DOHH2 (cell line): ENCODE data around the gene UBE2M.

ENCODE experiments used
- H3F3A ChIP-seq: fragments of 200-600 bp; sonication (generic), shearing (Covaris generic); 2 replicates; pipeline ENCODE4 v1.6.0; 2016; ENCODE audit warnings: antibody characterized with exemption, mild to moderate bottlenecking; ENCODE audit not compliant: control insufficient read depth, insufficient read depth
- H3K27ac ChIP-seq: fragments of 200-600 bp; sonication (generic); 2 replicates; pipeline ENCODE4 v1.5.1; 2014; ENCODE audit warnings: low read depth, mild to moderate bottlenecking, low read length, moderate library complexity
- H3K27me3 ChIP-seq: fragments of 200-600 bp; sonication (generic); 2 replicates; pipeline ENCODE4 v1.6.1; 2014; ENCODE audit warnings: mild to moderate bottlenecking, low read length, mixed read lengths; ENCODE audit not compliant: control insufficient read depth
- H3K36me3 ChIP-seq: fragments of 200-600 bp; sonication (generic); 2 replicates; pipeline ENCODE4 v1.6.1; 2014; ENCODE audit warnings: mild to moderate bottlenecking, low read length, moderate library complexity, mixed read lengths; ENCODE audit not compliant: control insufficient read depth
- H3K4me1 ChIP-seq: fragments of 200-600 bp; sonication (generic); 2 replicates; pipeline ENCODE4 v1.6.1; 2014; ENCODE audit warnings: mild to moderate bottlenecking, low read length, mixed read lengths; ENCODE audit not compliant: control insufficient read depth
- H3K4me2 ChIP-seq: fragments of 200-600 bp; sonication (generic); 2 replicates; pipeline ENCODE4 v1.6.0; 2014; ENCODE audit warnings: mild to moderate bottlenecking, low read length, moderate library complexity
- H3K4me3 ChIP-seq: fragments of 200-600 bp; sonication (generic); 2 replicates; pipeline ENCODE4 v1.5.1; 2014; ENCODE audit warnings: mild to moderate bottlenecking, low read length, mixed read lengths
- H3K79me2 ChIP-seq: fragments of 200-600 bp; sonication (generic); 2 replicates; pipeline ENCODE4 v1.6.1; 2014; ENCODE audit warnings: mild to moderate bottlenecking, low read length, mixed read lengths; ENCODE audit not compliant: control insufficient read depth
- H3K9me2 ChIP-seq: fragments of 200-600 bp; sonication (generic); replicated peaks from 2 replicates; pipeline ENCODE4 v1.6.1; 2014; ENCODE audit warnings: mild to moderate bottlenecking, low read length, mixed read lengths; ENCODE audit not compliant: control insufficient read depth
- H3K9me3 ChIP-seq: fragments of 200-600 bp; sonication (generic); 2 replicates; pipeline ENCODE4 v1.6.1; 2014; ENCODE audit warnings: antibody characterized with exemption, low read length, mixed read lengths; ENCODE audit not compliant: control insufficient read depth, insufficient read depth
- H4K20me1 ChIP-seq: fragments of 200-600 bp; sonication (generic); 2 replicates; pipeline ENCODE4 v1.6.0; 2014; ENCODE audit warnings: low read depth, mild to moderate bottlenecking, antibody characterized with exemption, low read length, moderate library complexity; ENCODE audit not compliant: control insufficient read depth, insufficient read depth
- CTCF ChIP-seq: fragments of 200-600 bp; sonication (generic); IDR thresholded peaks from one replicate; pipeline ENCODE4 v1.5.1; 2014; ENCODE audit warnings: antibody characterized with exemption, mild to moderate bottlenecking, low read depth, low read length; ENCODE audit not compliant: poor library complexity, severe bottlenecking
- EZH2phosphoT487 ChIP-seq: fragments of 200-600 bp; sonication (generic); IDR thresholded peaks from 2 replicates; pipeline ENCODE4 v1.6.1; 2017; ENCODE audit warnings: borderline replicate concordance, mild to moderate bottlenecking, antibody characterized with exemption, low read length, moderate library complexity, mixed read lengths

The UBE2M gene

DNA sequence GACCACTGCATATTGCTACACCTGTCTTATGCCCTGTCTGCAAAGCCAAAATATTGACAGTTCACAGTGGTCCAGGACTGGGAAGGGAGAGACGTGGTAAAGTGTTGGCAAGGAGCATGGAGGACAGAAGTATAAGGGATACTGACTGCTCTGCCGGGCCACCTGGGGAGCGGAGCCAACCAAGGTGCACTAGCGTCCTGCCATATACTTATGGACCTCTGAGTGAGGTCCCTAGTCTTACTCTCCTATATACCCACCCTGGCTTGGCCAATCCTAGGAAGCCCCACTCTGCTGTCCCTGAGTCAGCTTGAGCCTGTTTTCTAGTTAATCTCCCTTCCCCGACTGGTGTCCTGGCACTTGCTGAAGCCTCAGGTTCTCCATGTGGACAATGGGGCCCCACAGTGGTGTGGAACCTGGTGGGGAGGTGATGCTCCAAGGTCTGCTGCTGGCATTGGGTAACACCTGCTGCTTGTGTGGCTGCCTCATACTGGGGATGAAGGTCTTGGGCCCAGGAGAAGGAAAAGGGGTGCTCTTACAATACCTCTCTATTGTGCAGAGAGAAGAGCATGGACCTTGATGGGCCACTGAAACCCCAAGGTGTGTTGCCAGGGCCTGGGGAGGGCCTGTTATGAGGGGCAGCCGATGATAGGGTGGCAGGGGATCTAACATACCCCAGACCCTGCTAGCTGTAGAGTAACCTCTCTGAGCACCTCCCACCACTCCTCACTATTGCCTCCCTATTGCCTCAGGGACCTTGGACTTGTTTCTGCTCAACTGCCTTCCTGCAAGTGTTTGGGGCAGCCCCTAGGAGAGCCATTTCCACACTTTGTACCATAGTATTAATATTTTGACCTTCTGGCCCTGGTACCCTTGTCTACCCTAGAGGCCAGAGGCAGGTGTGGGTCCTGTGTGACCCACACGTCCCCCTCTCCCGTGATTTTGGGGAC lies 21.3 kb downstream of the UBE2M start:
- no peaks in the 10 kb centered on the region for H3K9me2 ChIP-seq
- no peaks in the 10 kb centered on the region for H4K20me1 ChIP-seq
- H3F3A ChIP-seq, result peaks cover 2% of the 10 kb centered on the region; the same call in 1 of the 2 replicates
- TF ChIP-seq EZH2phosphoT487 (no peak), CTCF (no peak)
- H3K4me2 ChIP-seq, result no peak overlapping the region
- H3K27me3 ChIP-seq, result peaks cover 9% of the 10 kb centered on the region
- no peaks in the 10 kb centered on the region for H3K36me3 ChIP-seq
- H3K4me3 ChIP-seq, result no peak overlapping the region
- H3K9me3 ChIP-seq, result no peaks in the 10 kb centered on the region
- H3K27ac ChIP-seq, result no peak overlapping the region
- peaks cover 11% of the 10 kb centered on the region for H3K4me1 ChIP-seq
- H3K79me2 ChIP-seq, result no peaks in the 10 kb centered on the region

DNA sequence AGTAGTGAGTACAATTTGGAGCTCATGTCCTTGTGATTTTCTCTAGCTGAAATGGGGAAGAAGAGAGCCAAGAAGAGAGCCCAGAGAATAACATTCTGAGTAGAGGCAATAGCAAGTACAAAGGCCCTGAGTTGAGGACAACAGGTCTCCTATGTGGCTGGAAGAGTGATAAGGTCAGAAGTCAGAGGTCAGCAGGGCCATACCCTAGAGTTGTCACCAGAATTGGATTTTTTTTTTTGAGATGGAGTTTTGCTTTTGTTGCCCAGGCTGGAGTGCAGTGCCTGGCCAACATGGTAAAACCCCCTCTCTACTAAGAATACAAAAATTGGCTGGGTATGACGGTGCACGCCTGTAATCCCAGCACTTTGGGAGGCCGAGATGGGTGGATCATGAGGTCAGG lies 22.6 kb downstream of the UBE2M start:
- H3K79me2 ChIP-seq, result no peaks in the 10 kb centered on the region
- no peaks in the 10 kb centered on the region for H3K9me2 ChIP-seq
- H4K20me1 ChIP-seq, result no peaks in the 10 kb centered on the region
- no peak overlapping the region for H3K27ac ChIP-seq
- H3F3A ChIP-seq, result peaks cover 2% of the 10 kb centered on the region; the same call in 1 of the 2 replicates
- peaks cover 24% of the 10 kb centered on the region for H3K4me1 ChIP-seq
- no peak overlapping the region for H3K4me3 ChIP-seq
- H3K36me3 ChIP-seq, result no peaks in the 10 kb centered on the region
- H3K27me3 ChIP-seq, result peaks cover 9% of the 10 kb centered on the region
- no peak for TF ChIP-seq EZH2phosphoT487
- no peak for TF ChIP-seq CTCF
- H3K9me3 ChIP-seq, result no peaks in the 10 kb centered on the region
- H3K4me2 ChIP-seq, result no peak overlapping the region

GRCh38 chr19:58531034-58531840 lies 27.2 kb downstream of the UBE2M start:
- peak overlapping the region; percentile 2; the same call in 1 of the 2 replicates for H3K27ac ChIP-seq
- TF ChIP-seq CTCF (no peak), EZH2phosphoT487 (no peak)
- peak overlapping the region; percentile 52 for H3K4me3 ChIP-seq
- H3K79me2 ChIP-seq, result no peaks in the 10 kb centered on the region
- H3K4me1 ChIP-seq, result peaks cover 24% of the 10 kb centered on the region
- no peaks in the 10 kb centered on the region for H3K27me3 ChIP-seq
- no peaks in the 10 kb centered on the region for H4K20me1 ChIP-seq
- H3K36me3 ChIP-seq, result no peaks in the 10 kb centered on the region
- no peaks in the 10 kb centered on the region for H3K9me2 ChIP-seq
- H3F3A ChIP-seq, result peaks cover 2% of the 10 kb centered on the region; the same call in 1 of the 2 replicates
- H3K4me2 ChIP-seq, result peak overlapping the region; percentile 52
- H3K9me3 ChIP-seq, result no peaks in the 10 kb centered on the region
